Measurements from ENCODE around the gene FEV. TPM values are rescaled to one million over a fixed set of nuclear protein-coding genes. Genes with fewer than 3 reads are reported as not detected.

Gene FEV
- total RNA-seq, 2 donors from 2014 or later = not detected

- Mint-ChIP-seq H3K27me3 (ENCODE audit: insufficient read depth) (peaks cover 96% of the 10 kb centered on the region), H3K4me1 (peaks cover 8% of the 10 kb centered on the region), H3K36me3 (ENCODE audit: low read depth) (no peaks in the 10 kb centered on the region), H3K9me3 (no peaks in the 10 kb centered on the region), H3K4me3 (no peak overlapping the region), H3K27ac (no peak overlapping the region)
- WGBS, 2 experiments (ENCODE audit: insufficient coverage in 1 of 2, insufficient read length in 1 of 2) = 0 to 22% methylated on average over 1 to 7 of the region's 7 CpGs
- TF ChIP-seq CTCF (conservative IDR thresholded peaks at IDR 0.05) = no peak
- Histone ChIP-seq H3K4me3 (ENCODE audit: low read length) (no peak overlapping the region), H3K36me3 (ENCODE audit: control insufficient read depth, insufficient read depth, low read length) (no peaks in the 10 kb centered on the region), H3K9me3 (ENCODE audit: control insufficient read depth, low read length) (no peaks in the 10 kb centered on the region), H3K9ac (ENCODE audit: extremely low read depth, low read length, poor library complexity, severe bottlenecking) (no peak overlapping the region), H3K4me1 (ENCODE audit: control insufficient read depth, insufficient read depth, low read length) (peaks cover 8% of the 10 kb centered on the region), H3K27me3 (ENCODE audit: control insufficient read depth, insufficient read depth, low read length, poor library complexity, severe bottlenecking) (peaks cover 88% of the 10 kb centered on the region), H3K27ac (ENCODE audit: low read depth, low read length) (no peak overlapping the region)
- no peak for DNase-seq
Observed at GRCh38 chr2:218992196-218992595, 7.2 kb upstream of the FEV start.

- Histone ChIP-seq H3K4me3 (ENCODE audit: low read length) (no peak overlapping the region), H3K36me3 (ENCODE audit: control insufficient read depth, insufficient read depth, low read length) (no peaks in the 10 kb centered on the region), H3K9me3 (ENCODE audit: control insufficient read depth, low read length) (no peaks in the 10 kb centered on the region), H3K9ac (ENCODE audit: extremely low read depth, low read length, poor library complexity, severe bottlenecking) (no peak overlapping the region), H3K4me1 (ENCODE audit: control insufficient read depth, insufficient read depth, low read length) (peaks cover 8% of the 10 kb centered on the region), H3K27ac (ENCODE audit: low read depth, low read length) (no peak overlapping the region), H3K27me3 (ENCODE audit: control insufficient read depth, insufficient read depth, low read length, poor library complexity, severe bottlenecking) (peaks cover 93% of the 10 kb centered on the region)
- Mint-ChIP-seq H3K27me3 (ENCODE audit: insufficient read depth) (peaks cover 97% of the 10 kb centered on the region), H3K27ac (no peak overlapping the region), H3K36me3 (ENCODE audit: low read depth) (no peaks in the 10 kb centered on the region), H3K4me3 (no peak overlapping the region), H3K4me1 (peaks cover 5% of the 10 kb centered on the region), H3K9me3 (no peaks in the 10 kb centered on the region)
- WGBS, 2 experiments (ENCODE audit: insufficient coverage in 1 of 2, insufficient read length in 1 of 2) = 19 to 20% methylated on average over 8 to 13 of the region's 13 CpGs
- DNase-seq = peak; percentile 70
- TF ChIP-seq CTCF (conservative IDR thresholded peaks at IDR 0.05) = no peak
Observed at GRCh38 chr2:218991674-218992168, 6.7 kb upstream of the FEV start.

GRCh38 chr2:218990612-218991011, 5.6 kb upstream of the FEV start:
- 25 to 32% methylated on average over 3 to 6 of the region's 6 CpGs for WGBS, 2 experiments (ENCODE audit: insufficient coverage in 1 of 2, insufficient read length in 1 of 2)
- H3K27ac Mint-ChIP-seq = no peak overlapping the region
- Histone ChIP-seq H3K4me1 (ENCODE audit: control insufficient read depth, insufficient read depth, low read length) (peaks cover 4% of the 10 kb centered on the region), H3K36me3 (ENCODE audit: control insufficient read depth, insufficient read depth, low read length) (no peaks in the 10 kb centered on the region), H3K27me3 (ENCODE audit: control insufficient read depth, insufficient read depth, low read length, poor library complexity, severe bottlenecking) (peaks cover 100% of the 10 kb centered on the region), H3K27ac (ENCODE audit: low read depth, low read length) (no peak overlapping the region), H3K9ac (ENCODE audit: extremely low read depth, low read length, poor library complexity, severe bottlenecking) (no peak overlapping the region), H3K9me3 (ENCODE audit: control insufficient read depth, low read length) (no peaks in the 10 kb centered on the region), H3K4me3 (ENCODE audit: low read length) (no peak overlapping the region)
- peaks cover 98% of the 10 kb centered on the region for H3K27me3 Mint-ChIP-seq (ENCODE audit: insufficient read depth)
- DNase-seq = no peak
- no peak overlapping the region for H3K4me3 Mint-ChIP-seq
- H3K36me3 Mint-ChIP-seq (ENCODE audit: low read depth) = no peaks in the 10 kb centered on the region
- TF ChIP-seq CTCF (conservative IDR thresholded peaks at IDR 0.05) = no peak
- H3K9me3 Mint-ChIP-seq = no peaks in the 10 kb centered on the region
- H3K4me1 Mint-ChIP-seq = peaks cover 3% of the 10 kb centered on the region
